ENCODE data around the gene KIF18B. TPM values are rescaled to one million over a fixed set of nuclear protein-coding genes. Genes with fewer than 3 reads are reported as not detected.

Gene KIF18B
- total RNA-seq, 2 experiments from 2014 or later, result 42.2 to 126 TPM

DNA sequence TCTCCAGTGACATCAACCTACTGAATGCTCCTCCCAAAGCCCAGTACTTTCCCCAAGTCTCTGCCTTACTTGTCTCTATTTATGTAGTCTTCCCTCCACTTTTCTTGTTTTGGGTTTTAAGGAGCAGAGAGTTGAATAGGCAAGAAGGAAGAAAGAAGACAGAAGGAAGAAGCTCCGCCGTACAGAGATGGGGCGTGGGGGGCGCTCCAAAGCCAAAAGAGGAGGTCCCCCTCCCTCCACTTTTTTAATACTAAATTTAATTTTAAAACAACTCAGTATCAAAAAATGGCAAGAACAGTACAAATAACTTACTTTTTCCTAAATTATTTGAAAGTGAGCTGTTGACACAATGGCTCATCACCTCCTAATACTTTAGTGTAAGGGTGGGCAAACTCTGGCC is 52.9 kb downstream of the KIF18B start:
- no peak overlapping the region for H3K4me2 ChIP-seq (ENCODE audit: low read length)
- no peaks in the 10 kb centered on the region for H3K9me2 ChIP-seq (ENCODE audit: insufficient read depth, low read length)
- intact Hi-C loops (cut with micrococcal nuclease; ENCODE audit: unreplicated experiment), result no loop called here
- H3K9me3 ChIP-seq (ENCODE audit: low read length), result no peaks in the 10 kb centered on the region
- H2AFZ ChIP-seq (ENCODE audit: low read length), result no peak overlapping the region
- peaks cover 11% of the 10 kb centered on the region; the same call in 1 of the 2 replicates for H4K20me1 ChIP-seq (ENCODE audit: insufficient read depth, low read length)
- peaks cover 58% of the 10 kb centered on the region for H3K36me3 ChIP-seq (ENCODE audit: insufficient read depth, low read length)
- H3K4me3 ChIP-seq (ENCODE audit: low read depth, low read length, poor library complexity, severe bottlenecking), result no peak overlapping the region
- no TSS peak for BruUV-seq (replicated peaks)
- peaks cover 10% of the 10 kb centered on the region for H3K4me1 ChIP-seq (ENCODE audit: insufficient read depth, low read length, poor library complexity, severe bottlenecking)
- CTCF ChIA-PET (ENCODE audit: unreplicated experiment), result no interaction called here
- H3K79me2 ChIP-seq (ENCODE audit: insufficient read depth, low read depth, low read length), result peaks cover 76% of the 10 kb centered on the region
- no peak for DNase-seq (ENCODE audit: low spot score)
- POLR2A ChIA-PET, result interaction anchor here (0.7 kb wide), 1 partner anchor 127 kb away, joined by 5 read pairs; no protein-coding TSS in a partner anchor
- no peak overlapping the region for H3K27ac ChIP-seq (ENCODE audit: low read depth, low read length, poor library complexity, severe bottlenecking)
- TF ChIP-seq EZH2phosphoT487 (IDR thresholded peaks at IDR 0.05; ENCODE audit: borderline replicate concordance, low read depth, low read length), result no peak
- TF ChIP-seq, protein P1, sequence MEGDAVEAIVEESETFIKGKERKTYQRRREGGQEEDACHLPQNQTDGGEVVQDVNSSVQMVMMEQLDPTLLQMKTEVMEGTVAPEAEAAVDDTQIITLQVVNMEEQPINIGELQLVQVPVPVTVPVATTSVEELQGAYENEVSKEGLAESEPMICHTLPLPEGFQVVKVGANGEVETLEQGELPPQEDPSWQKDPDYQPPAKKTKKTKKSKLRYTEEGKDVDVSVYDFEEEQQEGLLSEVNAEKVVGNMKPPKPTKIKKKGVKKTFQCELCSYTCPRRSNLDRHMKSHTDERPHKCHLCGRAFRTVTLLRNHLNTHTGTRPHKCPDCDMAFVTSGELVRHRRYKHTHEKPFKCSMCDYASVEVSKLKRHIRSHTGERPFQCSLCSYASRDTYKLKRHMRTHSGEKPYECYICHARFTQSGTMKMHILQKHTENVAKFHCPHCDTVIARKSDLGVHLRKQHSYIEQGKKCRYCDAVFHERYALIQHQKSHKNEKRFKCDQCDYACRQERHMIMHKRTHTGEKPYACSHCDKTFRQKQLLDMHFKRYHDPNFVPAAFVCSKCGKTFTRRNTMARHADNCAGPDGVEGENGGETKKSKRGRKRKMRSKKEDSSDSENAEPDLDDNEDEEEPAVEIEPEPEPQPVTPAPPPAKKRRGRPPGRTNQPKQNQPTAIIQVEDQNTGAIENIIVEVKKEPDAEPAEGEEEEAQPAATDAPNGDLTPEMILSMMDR (conservative IDR thresholded peaks at IDR 0.05; ENCODE audit: low read length), result peak; percentile 63

DNA sequence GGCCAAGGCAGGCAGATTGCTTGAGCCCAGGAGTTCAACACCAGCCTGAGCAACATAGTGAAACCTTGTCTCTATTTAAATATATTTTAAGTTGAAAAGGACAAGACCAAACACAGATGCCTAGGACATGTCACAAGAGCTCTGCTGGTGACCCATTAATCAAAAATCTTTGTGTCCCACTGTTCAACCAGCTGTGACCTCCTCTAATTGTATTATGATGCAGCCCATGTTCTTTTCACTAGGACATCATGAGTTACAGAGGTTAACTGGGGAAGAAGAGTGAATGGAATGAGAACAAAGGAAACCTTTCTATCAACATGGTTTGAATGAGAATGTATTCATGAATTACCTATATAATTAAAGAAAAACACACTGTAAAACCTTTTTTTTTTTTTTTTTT is 55.3 kb downstream of the KIF18B start:
- Histone ChIP-seq H3K4me2 (ENCODE audit: low read length) (no peak overlapping the region), H3K4me1 (ENCODE audit: insufficient read depth, low read length, poor library complexity, severe bottlenecking) (peaks cover 7% of the 10 kb centered on the region), H3K4me3 (ENCODE audit: low read depth, low read length, poor library complexity, severe bottlenecking) (no peak overlapping the region), H4K20me1 (ENCODE audit: insufficient read depth, low read length) (peaks cover 10% of the 10 kb centered on the region; the same call in 1 of the 2 replicates), H3K9me3 (ENCODE audit: low read length) (no peaks in the 10 kb centered on the region), H2AFZ (ENCODE audit: low read length) (no peak overlapping the region), H3K36me3 (ENCODE audit: insufficient read depth, low read length) (peaks cover 81% of the 10 kb centered on the region), H3K27ac (ENCODE audit: low read depth, low read length, poor library complexity, severe bottlenecking) (no peak overlapping the region), H3K9me2 (ENCODE audit: insufficient read depth, low read length) (no peaks in the 10 kb centered on the region), H3K79me2 (ENCODE audit: insufficient read depth, low read depth, low read length) (peaks cover 80% of the 10 kb centered on the region)
- CTCF ChIA-PET (ENCODE audit: unreplicated experiment), result no interaction called here
- POLR2A ChIA-PET, result interaction anchor here (1.1 kb wide), 1 partner anchor 9 kb away, joined by 3 read pairs; no protein-coding TSS in a partner anchor
- intact Hi-C loops (cut with micrococcal nuclease; ENCODE audit: unreplicated experiment), result no loop called here
- BruUV-seq (replicated peaks), result no TSS peak
- TF ChIP-seq, protein P1 (conservative IDR thresholded peaks at IDR 0.05; ENCODE audit: low read length), result no peak
- TF ChIP-seq EZH2phosphoT487 (IDR thresholded peaks at IDR 0.05; ENCODE audit: borderline replicate concordance, low read depth, low read length), result no peak
- DNase-seq (ENCODE audit: low spot score), result no peak

DNA sequence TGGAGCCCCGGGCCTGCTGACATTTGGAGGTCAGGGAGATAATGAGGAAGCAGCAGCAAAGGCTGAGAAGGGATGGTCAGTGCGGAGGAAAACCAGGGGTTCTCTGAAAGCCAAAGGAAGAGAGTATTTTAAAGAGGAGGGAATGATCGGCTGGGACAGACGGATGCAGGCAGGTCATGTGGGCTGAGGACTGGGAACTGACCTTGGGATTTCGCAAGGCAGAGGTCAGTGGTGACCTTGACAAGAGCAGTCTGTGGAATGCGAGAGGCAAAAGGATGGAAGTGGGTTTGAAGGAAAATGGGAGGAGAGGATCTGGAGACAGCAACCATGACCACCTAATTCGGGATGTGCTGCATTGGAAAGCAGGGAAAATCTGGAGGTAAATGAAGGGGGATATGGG is 58.6 kb downstream of the KIF18B start:
- Histone ChIP-seq H3K4me1 (ENCODE audit: insufficient read depth, low read length, poor library complexity, severe bottlenecking) (peaks cover 7% of the 10 kb centered on the region), H3K4me3 (ENCODE audit: low read depth, low read length, poor library complexity, severe bottlenecking) (no peak overlapping the region), H3K79me2 (ENCODE audit: insufficient read depth, low read depth, low read length) (peaks cover 51% of the 10 kb centered on the region), H3K36me3 (ENCODE audit: insufficient read depth, low read length) (peaks cover 91% of the 10 kb centered on the region), H2AFZ (ENCODE audit: low read length) (no peak overlapping the region), H3K9me2 (ENCODE audit: insufficient read depth, low read length) (no peaks in the 10 kb centered on the region), H3K9me3 (ENCODE audit: low read length) (no peaks in the 10 kb centered on the region), H3K27ac (ENCODE audit: low read depth, low read length, poor library complexity, severe bottlenecking) (no peak overlapping the region), H4K20me1 (ENCODE audit: insufficient read depth, low read length) (peaks cover 10% of the 10 kb centered on the region; the same call in 1 of the 2 replicates), H3K4me2 (ENCODE audit: low read length) (no peak overlapping the region)
- TF ChIP-seq EZH2phosphoT487 (IDR thresholded peaks at IDR 0.05; ENCODE audit: borderline replicate concordance, low read depth, low read length), result no peak
- TF ChIP-seq, protein P1 (conservative IDR thresholded peaks at IDR 0.05; ENCODE audit: low read length), result no peak
- no TSS peak for BruUV-seq (replicated peaks)
- no peak for DNase-seq (ENCODE audit: low spot score)
- intact Hi-C loops (cut with micrococcal nuclease; ENCODE audit: unreplicated experiment), result no loop called here
- ChIA-PET CTCF (ENCODE audit: unreplicated experiment) (no interaction called here), POLR2A (no interaction called here)

All from OCI-LY7 (cell line).